Naive B cell (primary cell): ENCODE data around the gene MICB. TPM values are rescaled to one million over a fixed set of nuclear protein-coding genes. Genes with fewer than 3 reads are reported as not detected.
A peak's percentile ranks its signal among the peaks of the same experiment; 100 is the strongest.
"Not testable (repeated sequence)": the region's sequence is repeated elsewhere in the genome, so short reads cannot be mapped to it uniquely, and the experiment has no call there.

Source experiments
- ATAC-seq, 2 donors: fragments of 150-1000 bp; cut with Tn5 transposase; 2 replicates each; pipeline ENCODE4 v1.10.0; 2021; ENCODE audit warnings: low read depth in 2 of 2, mild to moderate bottlenecking in 2 of 2, moderate library complexity in 2 of 2
- DNase-seq: peaks from one replicate; pipeline ENCODE4 v3.0.0; 2022
- H3K27ac Mint-ChIP-seq, 6 donors: one replicate each; pipeline ENCODE4 v1.8.0; 2020 to 2022; ENCODE audit warnings: mild to moderate bottlenecking in 6 of 6, mixed read lengths in 6 of 6, moderate library complexity in 5 of 6, inconsistent platforms in 2 of 6
- H3K27me3 Mint-ChIP-seq, 3 donors: one replicate each; pipeline ENCODE4 v1.8.0; 2021 to 2022; ENCODE audit warnings: mixed read lengths in 3 of 3, mild to moderate bottlenecking in 1 of 3
- H3K36me3 Mint-ChIP-seq, 2 donors: one replicate each; pipeline ENCODE4 v1.8.0; 2020 to 2022; ENCODE audit warnings: mixed read lengths in 2 of 2, inconsistent platforms in 1 of 2, mild to moderate bottlenecking in 1 of 2
- H3K4me1 Mint-ChIP-seq, 3 donors: one replicate each; pipeline ENCODE4 v1.8.0; 2020 to 2022; ENCODE audit warnings: mixed read lengths in 3 of 3, inconsistent platforms in 1 of 3, mild to moderate bottlenecking in 1 of 3, moderate library complexity in 1 of 3
- H3K4me3 Mint-ChIP-seq, 8 donors: one replicate each; pipeline ENCODE4 v1.8.0; 2020 to 2022; ENCODE audit warnings: mild to moderate bottlenecking in 8 of 8, mixed read lengths in 8 of 8, moderate library complexity in 8 of 8, inconsistent platforms in 2 of 8
- H3K9me3 Mint-ChIP-seq, 7 donors: one replicate each; pipeline ENCODE4 v1.8.0; 2020 to 2022; ENCODE audit warnings: mixed read lengths in 7 of 7, mild to moderate bottlenecking in 5 of 7, inconsistent platforms in 2 of 7, moderate library complexity in 1 of 7
- polyA plus RNA-seq, 6 donors: library from polyadenylated mRNA; unstranded; fragments of 300-500 nt; fragmentation: Illumina TruSeq; gene quantifications; one replicate each; pipeline ENCODE4 v1.2.3, GENCODE V29; 2021; ENCODE audit warnings: low read depth in 6 of 6

MICB gene
- polyA plus RNA-seq, 6 donors from 2014 or later, result 4.4 to 14.3 (median 9.7) TPM

DNA sequence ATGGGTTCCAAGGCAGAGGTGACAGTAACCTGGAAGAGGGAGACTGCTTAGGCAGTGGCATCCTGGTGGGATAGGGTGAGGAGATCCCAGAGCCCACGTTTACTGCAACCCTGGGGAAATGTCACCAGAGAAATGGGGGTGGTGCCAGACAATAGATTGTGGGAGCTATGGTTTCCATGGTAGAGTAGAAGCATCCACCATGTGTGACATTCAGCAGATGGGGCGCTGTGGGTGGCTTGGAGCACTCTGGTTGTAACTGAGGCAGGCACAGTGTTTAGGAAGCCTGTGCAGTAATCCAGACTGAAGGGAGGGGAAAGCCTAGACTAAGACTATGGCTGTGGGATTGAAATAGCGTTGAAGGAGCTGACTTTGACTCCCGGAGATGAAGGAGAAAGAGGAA lies 1.1 kb upstream of the MICB start:
- H3K27me3 Mint-ChIP-seq, DNase-seq, H3K36me3 Mint-ChIP-seq, ATAC-seq, H3K9me3 Mint-ChIP-seq: not testable (repeated sequence)
- H3K4me1 Mint-ChIP-seq, result peaks cover 65 to 76% (median 76%) of the 10 kb centered on the region in 3 donors
- peak overlapping the region; percentile 36 to 98 (median 81) for H3K27ac Mint-ChIP-seq
- peak overlapping the region; percentile 88 to 99 (median 94) for H3K4me3 Mint-ChIP-seq

DNA sequence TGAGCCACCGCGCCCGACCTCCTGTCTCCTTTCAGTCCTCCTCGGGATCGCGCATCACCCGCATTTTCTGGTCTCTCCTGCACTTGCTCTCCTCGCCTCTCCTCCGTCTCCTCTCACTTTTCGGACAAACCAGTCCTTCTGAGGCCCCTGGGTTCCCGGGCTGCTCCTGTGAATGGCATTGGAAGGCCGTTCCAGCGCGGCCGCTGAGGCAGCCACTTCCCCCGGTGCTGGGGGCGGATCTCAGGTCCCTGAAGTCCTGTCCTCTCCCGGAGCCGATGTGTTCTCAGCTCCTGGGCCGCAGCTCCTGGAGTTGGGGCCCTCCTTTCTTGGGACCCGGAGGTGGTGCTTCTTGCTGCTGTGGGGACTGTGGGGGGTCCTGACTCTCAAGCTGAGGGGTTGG lies 803 bp downstream of the MICB start:
- H3K36me3 Mint-ChIP-seq, result no peaks in the 10 kb centered on the region
- DNase-seq (no peak), ATAC-seq (no peak)
- H3K27ac Mint-ChIP-seq, result peak overlapping the region in 5 of 6 donors; percentile 16 to 97 (median 39)
- H3K4me3 Mint-ChIP-seq, result peak overlapping the region; percentile 88 to 99 (median 94)
- no peaks in the 10 kb centered on the region for H3K27me3 Mint-ChIP-seq
- H3K4me1 Mint-ChIP-seq, result peaks cover 65 to 88% (median 80%) of the 10 kb centered on the region in 3 donors
- H3K9me3 Mint-ChIP-seq, result no peaks in the 10 kb centered on the region

DNA sequence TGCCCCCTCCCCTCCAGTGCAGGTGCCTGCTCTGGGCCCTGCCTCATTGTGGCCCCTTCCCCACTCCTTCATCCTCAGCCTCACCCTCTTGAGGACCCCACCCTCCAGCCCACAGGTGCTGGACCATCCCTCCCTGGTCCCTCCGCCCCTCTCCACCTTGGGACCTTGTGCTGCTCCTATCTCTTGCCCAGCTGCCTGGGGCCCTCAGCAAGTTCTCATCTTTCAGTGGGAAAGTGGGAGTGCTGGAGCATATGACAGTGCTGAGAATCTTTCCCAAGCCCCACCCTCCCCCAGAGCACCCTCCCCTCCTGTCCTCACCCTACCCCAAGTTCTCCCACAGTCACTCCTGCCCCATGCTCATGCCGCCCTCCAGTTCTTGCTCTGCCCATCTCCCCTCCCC lies 1.7 kb downstream of the MICB start:
- not testable (repeated sequence) for ATAC-seq, H3K9me3 Mint-ChIP-seq, H3K27me3 Mint-ChIP-seq, DNase-seq, H3K36me3 Mint-ChIP-seq
- peaks cover 63 to 86% (median 81%) of the 10 kb centered on the region in 3 donors for H3K4me1 Mint-ChIP-seq
- peak overlapping the region in 6 of 8 donors; percentile 25 to 97 (median 69) for H3K4me3 Mint-ChIP-seq
- peak overlapping the region in 1 of 6 donors; percentile 34 for H3K27ac Mint-ChIP-seq

DNA sequence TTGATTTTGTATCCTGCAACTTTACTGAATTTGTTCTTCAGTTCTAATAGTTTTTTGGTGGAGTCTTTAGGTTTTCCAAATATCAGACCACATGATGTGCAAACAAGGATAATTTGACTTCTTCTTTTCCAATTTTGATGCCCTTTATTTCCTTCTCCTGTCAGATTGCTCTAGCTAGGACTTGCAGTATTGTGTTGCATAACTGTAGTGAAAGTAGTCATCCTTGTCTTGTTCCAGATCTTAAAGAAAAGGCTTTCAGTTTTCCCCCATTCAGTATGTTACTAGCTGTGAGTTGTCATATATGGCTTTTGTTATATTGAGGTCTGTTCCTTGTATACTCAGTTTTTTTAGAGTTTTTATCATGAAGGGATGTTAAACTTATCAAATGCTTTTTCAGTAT lies 4.6 kb downstream of the MICB start:
- ATAC-seq, result no peak
- peak overlapping the region in 1 of 6 donors; percentile 30 for H3K27ac Mint-ChIP-seq
- H3K9me3 Mint-ChIP-seq, result no peaks in the 10 kb centered on the region
- peaks cover 49 to 73% (median 66%) of the 10 kb centered on the region in 3 donors for H3K4me1 Mint-ChIP-seq
- DNase-seq, result no peak
- no peaks in the 10 kb centered on the region for H3K27me3 Mint-ChIP-seq
- H3K4me3 Mint-ChIP-seq, result peak overlapping the region in 1 of 8 donors; percentile 18
- no peaks in the 10 kb centered on the region for H3K36me3 Mint-ChIP-seq

DNA sequence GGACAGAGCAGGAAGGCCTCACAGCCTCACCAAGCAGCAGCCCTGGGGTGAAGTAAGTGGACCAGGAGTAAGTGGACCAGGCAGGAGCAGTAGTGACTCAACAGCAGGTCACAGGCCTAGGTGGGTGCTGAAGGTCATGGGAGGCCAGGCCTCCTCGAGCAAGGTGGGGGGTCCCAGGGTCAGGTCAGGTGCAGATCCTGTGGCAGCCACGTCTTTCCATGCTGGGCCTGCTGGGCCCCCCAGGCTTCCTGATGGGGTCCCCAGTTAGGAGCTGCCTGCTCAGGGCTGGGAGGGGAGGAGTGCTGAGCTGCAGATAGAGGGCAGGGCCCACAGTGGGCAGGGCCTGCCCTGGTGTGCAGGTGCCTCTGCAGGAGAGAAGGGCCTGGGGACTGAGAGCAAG lies 11.1 kb downstream of the MICB start:
- not testable (repeated sequence) for ATAC-seq, H3K9me3 Mint-ChIP-seq, H3K4me3 Mint-ChIP-seq, H3K27me3 Mint-ChIP-seq, H3K36me3 Mint-ChIP-seq, DNase-seq
- Mint-ChIP-seq H3K27ac (peak overlapping the region in 2 of 6 donors; percentile 23 to 69), H3K4me1 (peaks cover 9 to 11% (median 11%) of the 10 kb centered on the region in 3 donors)

DNA sequence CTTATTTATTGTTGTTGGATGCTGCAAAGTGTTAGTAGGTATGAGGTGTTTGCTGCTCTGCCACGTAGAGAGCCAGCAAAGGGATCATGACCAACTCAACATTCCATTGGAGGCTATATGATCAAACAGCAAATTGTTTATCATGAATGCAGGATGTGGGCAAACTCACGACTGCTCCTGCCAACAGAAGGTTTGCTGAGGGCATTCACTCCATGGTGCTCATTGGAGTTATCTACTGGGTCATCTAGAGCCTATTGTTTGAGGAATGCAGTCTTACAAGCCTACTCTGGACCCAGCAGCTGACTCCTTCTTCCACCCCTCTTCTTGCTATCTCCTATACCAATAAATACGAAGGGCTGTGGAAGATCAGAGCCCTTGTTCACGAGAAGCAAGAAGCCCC lies 12.1 kb downstream of the MICB start:
- no peak for ATAC-seq
- no peaks in the 10 kb centered on the region for H3K27me3 Mint-ChIP-seq
- no peak for DNase-seq
- H3K4me3 Mint-ChIP-seq, result no peak overlapping the region
- H3K36me3 Mint-ChIP-seq, result peaks cover 0 to 8% of the 10 kb centered on the region in 2 donors
- peaks cover 4 to 8% (median 7%) of the 10 kb centered on the region in 3 donors for H3K4me1 Mint-ChIP-seq
- no peaks in the 10 kb centered on the region for H3K9me3 Mint-ChIP-seq
- no peak overlapping the region for H3K27ac Mint-ChIP-seq

DNA sequence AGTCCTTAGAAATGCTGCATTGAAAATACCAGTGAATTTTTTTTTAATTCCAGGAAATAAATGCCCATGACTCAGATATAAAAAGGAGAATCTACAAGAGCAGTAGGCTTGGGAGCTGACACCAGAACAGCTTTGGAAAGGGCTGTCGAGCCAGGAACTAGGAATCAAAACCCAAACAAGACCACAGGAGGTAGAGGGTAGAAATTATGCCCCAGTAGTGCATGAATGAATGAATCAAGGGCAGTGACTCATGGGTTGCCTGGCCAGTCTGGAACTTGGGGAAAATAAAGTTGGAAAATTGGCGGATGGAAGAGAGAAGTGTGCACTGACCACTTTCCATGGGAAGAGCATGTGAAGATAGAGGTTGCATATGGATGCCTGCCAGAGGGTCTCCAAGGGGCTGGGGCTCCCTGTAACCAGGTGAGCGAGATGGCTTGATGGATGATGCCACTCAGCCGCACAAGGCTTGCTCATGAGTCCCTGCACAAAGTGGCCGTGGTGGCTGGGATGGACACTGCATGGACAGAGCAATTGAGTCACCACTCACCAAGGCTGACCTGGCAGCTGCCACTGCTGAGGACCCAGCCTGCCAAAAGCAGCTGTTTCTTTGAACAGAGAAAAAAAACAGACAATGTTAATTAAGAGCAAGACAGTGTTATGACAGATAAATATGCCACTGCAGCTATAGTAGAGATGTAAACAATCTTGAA lies 15.7 kb downstream of the MICB start:
- no peak for ATAC-seq
- no peak overlapping the region for H3K4me3 Mint-ChIP-seq

DNA sequence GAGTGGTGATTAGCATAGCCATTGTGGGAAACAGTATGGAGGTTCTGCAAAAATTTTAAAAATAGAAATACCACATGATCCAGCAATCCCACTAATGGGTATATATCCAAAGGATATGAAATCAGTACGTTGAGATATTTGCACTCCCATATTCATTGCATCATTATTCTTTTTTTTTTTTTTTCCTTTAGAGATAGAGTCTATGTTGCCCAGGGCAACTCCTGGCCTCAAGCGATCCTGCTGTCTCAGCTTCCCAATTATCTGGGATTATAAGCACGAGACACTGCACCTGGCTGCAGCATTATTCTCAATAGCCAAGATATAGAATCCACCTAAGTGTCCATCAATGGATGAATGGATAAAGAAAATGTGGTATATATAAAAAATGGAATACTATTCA lies 23.9 kb downstream of the MICB start:
- Mint-ChIP-seq H3K9me3 (no peaks in the 10 kb centered on the region), H3K4me3 (no peak overlapping the region), H3K36me3 (no peaks in the 10 kb centered on the region), H3K27me3 (no peaks in the 10 kb centered on the region), H3K27ac (no peak overlapping the region), H3K4me1 (no peaks in the 10 kb centered on the region)
- ATAC-seq, result no peak
- no peak for DNase-seq

More for the DNA sequence above, 15.7 kb downstream of the MICB start:
- no peaks in the 10 kb centered on the region for H3K9me3 Mint-ChIP-seq
- H3K27me3 Mint-ChIP-seq, result peaks cover 0 to 8% (median 5%) of the 10 kb centered on the region in 3 donors
- H3K4me1 Mint-ChIP-seq, result peaks cover 0 to 9% (median 0%) of the 10 kb centered on the region in 3 donors
- H3K36me3 Mint-ChIP-seq, result peaks cover 0 to 8% of the 10 kb centered on the region in 2 donors
- peak overlapping the region in 1 of 6 donors; percentile 89 for H3K27ac Mint-ChIP-seq
- no peak for DNase-seq

DNA sequence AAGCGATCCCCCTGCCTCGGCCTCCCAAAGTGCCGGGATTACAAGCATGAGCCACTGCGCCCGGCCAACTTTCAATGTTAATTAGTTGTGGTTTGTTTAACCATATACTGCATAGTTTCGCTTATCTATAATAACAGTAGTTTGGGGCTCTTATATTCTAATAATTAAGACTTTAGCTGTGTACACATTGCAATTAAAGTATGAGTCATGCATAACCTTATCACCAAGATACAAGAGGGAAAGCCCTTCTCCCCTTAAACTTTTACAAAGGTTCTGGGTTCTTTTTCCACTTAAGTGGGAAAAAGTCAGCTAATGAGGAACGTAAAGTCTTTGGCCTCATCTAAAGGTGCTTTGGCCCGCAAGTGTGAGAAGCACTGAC lies 27.6 kb downstream of the MICB start:
- H3K36me3 Mint-ChIP-seq, result peaks cover 4 to 6% of the 10 kb centered on the region in 2 donors
- peaks cover 0 to 5% (median 1%) of the 10 kb centered on the region in 3 donors for H3K4me1 Mint-ChIP-seq
- peak overlapping the region in 1 of 6 donors; percentile 27 for H3K27ac Mint-ChIP-seq
- H3K27me3 Mint-ChIP-seq, result no peaks in the 10 kb centered on the region
- ATAC-seq (no peak), DNase-seq (no peak)
- no peaks in the 10 kb centered on the region for H3K9me3 Mint-ChIP-seq
- H3K4me3 Mint-ChIP-seq, result no peak overlapping the region

DNA sequence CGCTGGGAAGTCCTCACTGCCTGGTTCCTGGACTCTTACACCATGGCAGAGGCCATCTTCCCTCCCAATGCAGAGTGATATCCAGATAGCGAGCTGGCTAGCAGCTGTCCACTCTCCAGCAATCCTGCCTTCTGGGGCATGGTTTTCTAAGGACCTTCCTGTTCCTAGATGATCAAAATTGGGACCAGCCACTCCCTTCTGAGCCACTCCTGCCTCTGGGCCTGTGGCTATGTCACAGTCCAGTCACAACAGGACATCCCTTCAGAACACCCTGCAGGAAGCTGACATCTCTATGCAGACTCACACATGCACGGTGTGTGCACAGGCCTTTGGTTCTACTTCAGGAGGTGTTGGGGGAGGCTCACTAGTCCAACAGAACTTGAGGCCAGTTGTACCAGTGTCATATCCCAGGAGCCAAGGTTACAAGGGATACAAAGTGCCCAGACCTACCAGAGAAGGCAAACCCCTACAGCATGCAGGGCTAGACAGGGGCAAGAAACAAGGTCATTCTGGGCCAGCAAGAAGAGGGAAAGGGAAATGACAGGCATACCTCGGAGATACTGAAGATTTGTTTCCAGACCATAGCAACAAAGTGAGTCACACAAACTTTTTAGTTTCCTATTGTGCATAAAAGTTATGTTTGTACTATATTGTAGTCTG lies 28.1 kb downstream of the MICB start:
- Mint-ChIP-seq H3K9me3 (no peaks in the 10 kb centered on the region), H3K4me1 (peaks cover 0 to 7% (median 5%) of the 10 kb centered on the region in 3 donors), H3K36me3 (peaks cover 6 to 11% of the 10 kb centered on the region in 2 donors), H3K4me3 (peak overlapping the region in 1 of 8 donors; percentile 57), H3K27ac (peak overlapping the region in 2 of 6 donors; percentile 27 to 83), H3K27me3 (no peaks in the 10 kb centered on the region)
- ATAC-seq (no peak), DNase-seq (no peak)

DNA sequence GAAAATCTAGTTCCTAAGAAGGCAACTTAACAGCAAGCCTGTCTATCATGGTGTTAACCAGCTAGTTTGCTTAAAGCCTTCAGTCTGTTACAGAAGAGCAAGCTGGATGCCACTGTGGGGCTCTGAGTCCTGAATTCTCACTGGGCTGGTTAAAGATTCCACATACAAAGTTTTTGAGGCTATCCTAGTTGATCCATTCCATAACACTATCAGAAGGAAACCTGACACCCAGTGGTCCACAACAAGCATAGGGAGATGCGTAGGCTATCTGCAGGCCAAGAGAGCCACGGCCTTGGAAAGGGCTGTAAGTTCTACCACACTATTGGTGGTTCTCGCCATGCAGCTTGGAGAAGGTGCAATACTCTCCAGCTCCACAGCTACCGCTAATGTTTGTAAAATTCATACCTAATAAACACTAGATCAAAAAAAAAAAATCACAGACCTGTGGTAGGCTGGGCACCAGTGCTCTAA lies 30.4 kb downstream of the MICB start:
- DNase-seq (no peak), ATAC-seq (no peak)
- Mint-ChIP-seq H3K9me3 (no peaks in the 10 kb centered on the region), H3K27me3 (no peaks in the 10 kb centered on the region), H3K27ac (peak overlapping the region in 3 of 6 donors; percentile 32 to 78 (median 53)), H3K4me3 (no peak overlapping the region), H3K36me3 (peaks cover 6 to 13% of the 10 kb centered on the region in 2 donors), H3K4me1 (peaks cover 2 to 12% (median 9%) of the 10 kb centered on the region in 3 donors)

DNA sequence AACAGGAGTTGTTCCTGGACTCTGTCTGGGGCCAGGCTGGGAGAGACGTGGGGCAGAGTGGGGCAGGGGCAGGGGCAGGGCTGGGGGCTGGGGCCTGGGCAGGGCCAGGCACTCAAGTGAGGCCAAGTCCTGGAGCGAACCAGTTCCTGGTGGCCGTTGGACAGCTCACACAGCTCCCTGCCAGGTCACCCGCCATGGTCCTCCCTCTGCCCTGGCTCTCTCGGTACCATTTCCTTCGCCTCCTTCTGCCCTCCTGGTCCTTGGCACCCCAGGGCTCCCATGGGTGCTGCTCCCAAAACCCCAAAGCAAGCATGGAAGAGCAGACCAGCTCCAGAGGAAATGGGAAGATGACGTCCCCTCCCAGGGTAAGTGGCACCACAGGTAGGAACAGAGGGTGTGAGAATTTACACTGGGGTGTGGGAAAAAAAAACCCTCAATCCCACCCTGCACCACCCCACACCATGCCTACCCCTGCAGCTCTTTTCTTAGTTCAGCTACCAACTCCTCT lies 30.9 kb downstream of the MICB start, which contains the start of gene MCCD1:
TSS of gene MCCD1 (plus strand) at position 142 of the 508 bp plus-strand sequence. CDS start at position 195, 53 bp downstream.
- peak within 1 kb of the TSS in 4 of 6 donors; percentile 22 to 78 (median 42) for H3K27ac Mint-ChIP-seq
- H3K4me1 Mint-ChIP-seq, result peaks cover 4 to 14% (median 9%) of the 10 kb centered on the region in 3 donors
- no peak for DNase-seq
- ATAC-seq, result no peak
- H3K9me3 Mint-ChIP-seq, result no peaks in the 10 kb centered on the region
- no peak within 1 kb of the TSS for H3K4me3 Mint-ChIP-seq
- peaks cover 6 to 13% of the 10 kb centered on the region in 2 donors for H3K36me3 Mint-ChIP-seq
- no peaks in the 10 kb centered on the region for H3K27me3 Mint-ChIP-seq

DNA sequence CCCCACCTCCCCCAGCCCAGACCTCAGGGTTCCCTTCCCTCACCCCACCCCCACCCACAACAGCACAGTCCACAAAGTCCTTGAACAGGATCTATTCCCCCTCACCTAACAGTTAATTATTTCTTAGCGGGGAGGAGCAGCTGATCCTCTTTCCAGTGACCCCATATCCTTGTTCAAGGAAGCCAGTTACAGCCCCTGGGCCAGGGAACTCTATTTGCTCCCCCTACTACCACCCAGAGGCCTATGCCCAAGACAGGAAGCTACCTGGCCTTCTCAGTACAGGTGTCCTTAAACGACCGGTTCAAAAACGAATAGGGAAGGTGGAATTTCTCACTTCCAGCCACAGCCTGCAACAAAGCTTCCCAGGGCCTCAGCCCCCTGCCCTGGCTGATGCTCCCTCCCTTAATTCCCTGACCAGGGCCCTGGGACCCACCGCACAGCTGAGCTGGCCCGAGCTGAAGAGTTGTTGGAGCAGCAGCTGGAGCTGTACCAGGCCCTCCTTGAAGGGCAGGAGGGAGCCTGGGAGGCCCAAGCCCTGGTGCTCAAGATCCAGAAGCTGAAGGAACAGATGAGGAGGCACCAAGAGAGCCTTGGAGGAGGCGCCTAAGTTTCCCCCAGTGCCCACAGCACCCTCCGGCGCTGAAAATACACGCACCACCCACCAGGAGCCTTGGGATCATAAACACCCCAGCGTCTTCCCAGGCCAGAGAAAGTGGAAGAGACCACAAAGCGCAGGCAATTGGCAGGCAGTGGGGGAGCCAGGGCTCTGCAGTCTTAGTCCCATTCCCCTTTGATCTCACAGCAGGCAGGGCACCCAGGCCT lies 31.6 kb downstream of the MICB start:
- Mint-ChIP-seq H3K9me3 (no peaks in the 10 kb centered on the region), H3K36me3 (peaks cover 6 to 13% of the 10 kb centered on the region in 2 donors), H3K27ac (peak overlapping the region in 3 of 6 donors; percentile 12 to 53 (median 22)), H3K4me1 (peaks cover 8 to 14% (median 9%) of the 10 kb centered on the region in 3 donors), H3K4me3 (no peak overlapping the region), H3K27me3 (no peaks in the 10 kb centered on the region)
- DNase-seq (no peak), ATAC-seq (no peak)
